NCI-H226 (cell line): Measurements from ENCODE around the gene DNAJB6.
"Not testable (repeated sequence)": the region's sequence is repeated elsewhere in the genome, so short reads cannot be mapped to it uniquely, and the experiment has no call there.

Experiments used
- DNase-seq: peaks from one replicate; pipeline ENCODE4 v3.0.0-alpha.2; 2015

The DNAJB6 gene

GRCh38 chr7:157445246-157445955 is 108.6 kb downstream of the DNAJB6 start:
- DNase-seq: no peak

DNA sequence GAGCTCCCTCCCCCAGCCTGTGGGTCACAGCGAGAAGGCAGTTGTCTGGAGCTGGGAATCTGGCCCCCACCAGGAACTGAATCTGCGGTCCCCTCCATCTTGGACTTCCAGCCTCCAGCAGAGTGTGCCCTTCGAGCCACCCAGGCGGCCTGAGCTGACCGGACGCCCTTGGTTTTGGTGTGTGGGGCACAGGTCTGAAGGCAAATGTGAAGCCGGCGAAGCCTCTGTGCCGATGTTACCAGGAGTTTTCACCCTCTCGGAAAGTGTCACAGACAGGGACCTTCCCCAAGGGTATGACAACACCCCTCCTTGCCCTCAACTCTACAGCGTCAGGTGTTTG is 109.1 kb downstream of the DNAJB6 start:
- no peak for DNase-seq

GRCh38 chr7:157446322-157446721 is 109.5 kb downstream of the DNAJB6 start:
- no peak for DNase-seq

GRCh38 chr7:157454003-157454402 is 117.2 kb downstream of the DNAJB6 start:
- not testable (repeated sequence) for DNase-seq

DNA sequence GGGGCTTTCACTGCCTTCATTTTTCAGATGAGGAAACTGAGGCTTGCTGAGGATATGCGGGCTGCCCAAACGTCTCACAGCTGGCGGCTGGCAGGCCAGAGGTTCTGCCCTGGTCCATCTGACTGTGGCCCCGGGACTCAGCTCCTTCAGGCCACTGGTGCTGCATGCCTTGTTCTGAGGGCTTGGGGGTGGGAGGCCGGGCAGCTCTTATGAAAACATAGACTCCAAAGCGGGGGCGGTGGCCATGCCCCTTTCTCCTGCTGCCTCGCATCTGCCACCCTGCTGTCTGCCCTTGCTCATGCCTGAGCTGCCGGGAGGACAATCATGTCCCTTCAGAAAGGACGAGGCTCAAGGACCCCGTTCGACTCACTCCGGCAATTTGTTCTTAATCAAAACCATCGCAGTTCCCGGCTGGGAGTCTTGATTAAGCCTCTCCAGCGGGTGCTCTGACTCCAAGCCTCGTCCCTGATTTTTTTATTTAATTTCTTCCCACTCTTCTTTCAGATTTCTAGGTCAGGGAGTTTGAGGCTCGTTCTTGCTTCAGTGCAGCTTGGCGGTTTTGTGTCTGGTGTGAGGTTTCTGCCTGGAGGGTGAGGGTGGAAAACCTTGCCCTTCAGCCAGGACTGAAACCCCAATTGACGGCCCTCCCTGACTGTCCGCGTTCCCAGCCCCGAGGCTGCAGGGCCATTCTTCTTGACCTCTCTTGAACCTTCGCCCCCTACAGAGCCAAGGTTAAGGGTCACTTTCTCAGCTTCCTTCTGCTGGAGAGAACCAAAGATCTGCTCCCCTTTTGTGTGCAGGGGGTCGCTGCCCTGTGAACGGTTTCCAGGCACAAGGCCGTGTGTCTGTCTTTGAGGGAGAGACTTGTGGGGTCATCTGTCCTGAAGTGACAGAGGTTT is 120.8 kb downstream of the DNAJB6 start:
- DNase-seq: no peak

DNA sequence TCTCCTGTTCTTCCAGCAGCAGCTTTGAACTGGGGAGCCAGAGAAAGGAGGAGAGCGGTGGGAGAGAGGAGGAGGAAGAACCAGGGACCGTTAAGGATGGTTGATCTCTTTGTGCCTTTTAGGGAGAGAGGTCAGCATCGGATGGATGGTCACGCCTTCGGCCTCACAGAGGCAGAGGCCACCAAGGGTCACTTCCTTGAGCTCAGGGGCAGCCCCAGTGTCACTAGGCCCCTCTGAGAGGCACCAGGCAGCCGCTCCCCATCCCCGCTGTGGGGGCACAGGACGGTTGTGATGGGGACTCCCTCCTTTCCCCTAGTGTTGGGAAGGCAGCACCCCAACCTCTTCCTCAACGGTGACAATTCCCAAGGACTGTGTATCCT is 121.4 kb downstream of the DNAJB6 start:
- no peak for DNase-seq

DNA sequence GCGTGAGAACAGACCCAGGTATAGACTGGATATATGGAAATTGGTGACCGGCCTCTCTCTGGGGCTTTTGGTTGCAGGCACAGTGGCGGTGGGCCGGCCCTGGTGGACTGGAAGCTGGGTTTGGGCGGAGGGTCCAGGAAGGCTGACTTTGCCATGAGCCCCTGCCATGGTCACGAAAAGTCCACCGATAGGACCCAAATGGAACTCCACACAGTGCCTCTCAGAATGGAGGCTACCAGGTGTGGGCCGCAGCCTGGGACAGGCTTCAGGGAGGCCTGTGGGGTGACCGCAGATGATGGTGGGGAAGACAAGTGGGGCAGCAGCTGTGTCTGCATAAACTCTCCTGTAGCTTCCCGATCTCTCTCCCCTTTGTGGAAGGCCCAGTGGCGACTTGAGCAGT is 123.2 kb downstream of the DNAJB6 start:
- no peak for DNase-seq

GRCh38 chr7:157460721-157461120 is 123.9 kb downstream of the DNAJB6 start:
- no peak for DNase-seq

DNA sequence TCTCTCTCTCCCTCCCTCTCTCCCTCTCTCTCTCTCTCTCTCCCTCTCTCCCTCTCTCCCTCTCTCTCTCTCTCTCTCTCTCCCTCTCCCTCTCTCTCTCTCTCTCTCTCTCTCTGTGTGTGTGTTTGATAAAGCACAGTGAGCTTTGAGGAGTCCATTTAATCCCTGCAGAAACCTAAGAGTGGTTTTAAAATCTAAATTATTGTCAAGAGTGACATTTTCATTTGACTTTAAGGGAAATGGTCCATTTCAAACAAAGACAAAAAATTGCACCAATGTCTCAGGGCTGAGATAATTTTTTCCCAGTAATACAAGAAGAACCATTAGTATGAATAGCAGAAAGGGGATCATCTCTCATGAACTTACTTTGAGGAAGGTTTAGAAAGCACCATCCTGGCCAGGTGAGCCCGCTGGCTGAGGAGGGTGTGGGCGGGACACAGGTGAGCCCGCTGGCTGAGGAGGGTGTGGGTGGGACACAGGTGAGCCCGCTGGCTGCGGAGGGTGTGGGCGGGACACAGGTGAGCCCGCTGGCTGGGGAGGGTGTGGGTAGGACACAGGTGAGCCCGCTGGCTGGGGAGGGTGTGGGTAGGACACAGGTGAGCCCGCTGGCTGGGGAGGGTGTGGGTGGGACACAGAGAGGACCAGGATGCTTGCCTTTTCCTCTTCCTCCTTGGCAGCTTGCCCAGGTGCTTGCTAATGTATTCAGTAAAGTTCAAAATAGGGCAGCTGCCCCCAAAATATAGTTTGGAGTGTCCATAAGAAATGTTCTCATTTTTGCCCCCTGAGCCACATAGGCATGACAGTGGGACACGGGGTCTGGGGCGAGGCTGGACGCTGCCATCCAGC is 125.0 kb downstream of the DNAJB6 start:
- DNase-seq: no peak

DNA sequence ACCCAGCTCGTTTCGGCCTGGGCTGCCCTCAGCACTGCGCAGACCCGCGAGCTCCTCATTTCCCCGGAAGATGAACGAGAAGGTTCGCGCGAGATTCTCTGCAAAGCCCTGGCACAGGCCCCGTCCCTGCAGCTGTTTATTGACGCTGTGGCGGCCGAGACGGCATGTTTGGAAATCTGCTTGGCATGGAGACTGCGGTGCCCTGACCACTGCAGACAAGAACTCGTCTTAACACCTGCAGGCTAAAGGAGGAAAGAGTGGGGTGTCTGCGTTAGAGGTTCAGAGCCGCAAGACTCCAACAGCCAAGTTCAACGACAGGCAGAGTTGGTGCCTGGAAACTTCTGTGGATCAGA is 125.6 kb downstream of the DNAJB6 start:
- no peak for DNase-seq

- no peak for DNase-seq
These were observed 126.0 kb downstream of the DNAJB6 start for GRCh38 chr7:157462840-157463239.

GRCh38 chr7:157463245-157463644 is 126.4 kb downstream of the DNAJB6 start:
- DNase-seq: no peak

DNA sequence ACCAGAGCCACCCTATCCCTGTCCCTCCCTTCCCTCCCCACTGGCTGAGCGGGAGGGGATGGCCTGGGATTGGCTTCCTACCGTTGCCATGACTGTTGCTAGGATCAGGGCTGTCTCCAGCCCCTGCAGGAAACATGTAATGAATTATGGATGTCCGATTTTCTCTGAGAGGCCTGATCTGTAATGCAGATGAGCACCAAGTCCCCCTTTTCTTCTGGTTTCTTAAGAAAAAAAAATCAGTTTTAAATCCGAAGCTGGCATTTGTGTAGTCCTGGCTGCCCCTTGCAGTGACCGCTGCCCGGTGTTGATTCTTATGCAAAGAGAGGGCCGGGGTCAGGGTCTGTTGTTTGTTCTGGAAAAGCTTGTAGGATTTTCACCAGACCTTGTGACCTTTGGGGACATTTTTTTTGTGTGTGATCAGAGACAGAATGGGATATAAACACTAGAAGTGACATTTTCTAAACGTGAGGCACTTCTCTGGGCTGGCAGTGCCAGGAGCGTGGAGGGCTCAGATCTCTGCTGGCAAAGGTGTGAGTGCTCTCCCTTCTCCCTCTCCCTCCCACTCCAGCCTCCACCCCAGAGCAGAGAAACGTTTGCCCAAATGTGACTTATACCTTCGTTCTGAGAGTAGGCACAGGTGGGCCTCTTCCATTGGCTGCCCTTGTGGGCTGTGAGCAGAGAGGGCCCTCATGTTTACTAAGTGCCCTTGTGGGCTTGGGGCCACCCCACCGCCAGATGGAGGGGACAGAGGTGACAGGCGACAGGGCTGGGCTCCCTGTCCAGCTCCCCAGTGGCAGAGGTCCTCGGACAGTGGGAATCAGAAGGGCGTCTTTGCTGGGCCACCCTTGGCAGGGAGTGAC is 127.5 kb downstream of the DNAJB6 start:
- no peak for DNase-seq

GRCh38 chr7:157464971-157465886 is 128.4 kb downstream of the DNAJB6 start:
- DNase-seq: no peak

GRCh38 chr7:157465891-157466866 is 129.4 kb downstream of the DNAJB6 start:
- DNase-seq: no peak

DNA sequence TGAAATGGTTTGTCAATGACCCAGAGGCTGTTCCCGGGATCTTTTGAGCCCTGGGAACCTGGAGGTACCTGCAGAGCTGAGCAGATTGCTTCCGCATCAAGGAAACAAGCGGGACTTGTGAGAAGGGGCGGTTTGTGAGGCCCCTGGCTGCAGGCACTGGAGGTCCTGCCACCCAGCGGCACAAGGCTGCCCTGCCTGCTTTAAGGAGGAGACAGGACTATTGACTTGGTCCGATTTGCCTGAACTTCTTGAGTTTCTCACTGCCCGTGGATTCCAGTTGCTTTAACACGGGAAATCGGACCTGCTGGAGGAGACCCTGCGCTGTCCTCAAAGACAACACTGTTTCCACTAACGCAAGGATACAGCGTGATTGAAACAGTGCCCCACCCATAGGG is 130.1 kb downstream of the DNAJB6 start:
- no peak for DNase-seq
